Measurements from ENCODE around the gene BCAS3. TPM values are rescaled to one million over a fixed set of nuclear protein-coding genes. Genes with fewer than 3 reads are reported as not detected.
"Not testable (repeated sequence)": the region's sequence is repeated elsewhere in the genome, so short reads cannot be mapped to it uniquely, and the experiment has no call there.

The BCAS3 gene
- total RNA-seq, 1 donor from 2014 or later = 17.1 TPM

- not testable (repeated sequence) for DNase-seq (ENCODE audit: low read depth, low spot score)
Observed at GRCh38 chr17:61244988-61245387, 567.3 kb downstream of the BCAS3 start.

- DNase-seq (ENCODE audit: low read depth, low spot score) = no peak
Observed at GRCh38 chr17:61245706-61246135, 568.1 kb downstream of the BCAS3 start.

- no peak for DNase-seq (ENCODE audit: low read depth, low spot score)
Observed at GRCh38 chr17:61247439-61247838, 569.8 kb downstream of the BCAS3 start.

GRCh38 chr17:61248399-61248798 is 570.7 kb downstream of the BCAS3 start:
- DNase-seq (ENCODE audit: low read depth, low spot score) = no peak

- DNase-seq (ENCODE audit: low read depth, low spot score) = no peak
Observed at GRCh38 chr17:61249649-61250299, 572.1 kb downstream of the BCAS3 start.

- no peak for DNase-seq (ENCODE audit: low read depth, low spot score)
Observed at GRCh38 chr17:61250335-61250890, 572.8 kb downstream of the BCAS3 start.

GRCh38 chr17:61251939-61252865 is 574.6 kb downstream of the BCAS3 start:
- peak; percentile 51 for DNase-seq (ENCODE audit: low read depth, low spot score)

- no peak for DNase-seq (ENCODE audit: low read depth, low spot score)
Observed at GRCh38 chr17:61253362-61253761, 575.7 kb downstream of the BCAS3 start.

GRCh38 chr17:61253937-61254574 is 576.4 kb downstream of the BCAS3 start:
- no peak for DNase-seq (ENCODE audit: low read depth, low spot score)

GRCh38 chr17:61254904-61255303 is 577.3 kb downstream of the BCAS3 start:
- DNase-seq (ENCODE audit: low read depth, low spot score) = no peak

GRCh38 chr17:61255647-61256046 is 578.0 kb downstream of the BCAS3 start:
- no peak for DNase-seq (ENCODE audit: low read depth, low spot score)

- DNase-seq (ENCODE audit: low read depth, low spot score) = no peak
Observed at GRCh38 chr17:61259360-61259759, 581.7 kb downstream of the BCAS3 start.

GRCh38 chr17:61260071-61260797 is 582.6 kb downstream of the BCAS3 start:
- DNase-seq (ENCODE audit: low read depth, low spot score) = no peak

GRCh38 chr17:61261001-61261637 is 583.5 kb downstream of the BCAS3 start:
- DNase-seq (ENCODE audit: low read depth, low spot score) = no peak

- DNase-seq (ENCODE audit: low read depth, low spot score) = no peak
Observed at GRCh38 chr17:61265397-61265796, 587.7 kb downstream of the BCAS3 start.

- DNase-seq (ENCODE audit: low read depth, low spot score) = no peak
Observed at GRCh38 chr17:61267847-61268246, 590.2 kb downstream of the BCAS3 start.

- no peak for DNase-seq (ENCODE audit: low read depth, low spot score)
Observed at GRCh38 chr17:61275395-61275794, 597.7 kb downstream of the BCAS3 start.

GRCh38 chr17:61276806-61277205 is 599.2 kb downstream of the BCAS3 start:
- no peak for DNase-seq (ENCODE audit: low read depth, low spot score)

GRCh38 chr17:61279476-61280145 is 602.0 kb downstream of the BCAS3 start:
- no peak for DNase-seq (ENCODE audit: low read depth, low spot score)

- no peak for DNase-seq (ENCODE audit: low read depth, low spot score)
Observed at GRCh38 chr17:61280338-61280737, 602.7 kb downstream of the BCAS3 start.

All from pulmonary artery endothelial cell (primary cell).